ENCODE data around the gene LUC7L3.
"Not testable (repeated sequence)": the region's sequence is repeated elsewhere in the genome, so short reads cannot be mapped to it uniquely, and the experiment has no call there.

Gene LUC7L3

DNA sequence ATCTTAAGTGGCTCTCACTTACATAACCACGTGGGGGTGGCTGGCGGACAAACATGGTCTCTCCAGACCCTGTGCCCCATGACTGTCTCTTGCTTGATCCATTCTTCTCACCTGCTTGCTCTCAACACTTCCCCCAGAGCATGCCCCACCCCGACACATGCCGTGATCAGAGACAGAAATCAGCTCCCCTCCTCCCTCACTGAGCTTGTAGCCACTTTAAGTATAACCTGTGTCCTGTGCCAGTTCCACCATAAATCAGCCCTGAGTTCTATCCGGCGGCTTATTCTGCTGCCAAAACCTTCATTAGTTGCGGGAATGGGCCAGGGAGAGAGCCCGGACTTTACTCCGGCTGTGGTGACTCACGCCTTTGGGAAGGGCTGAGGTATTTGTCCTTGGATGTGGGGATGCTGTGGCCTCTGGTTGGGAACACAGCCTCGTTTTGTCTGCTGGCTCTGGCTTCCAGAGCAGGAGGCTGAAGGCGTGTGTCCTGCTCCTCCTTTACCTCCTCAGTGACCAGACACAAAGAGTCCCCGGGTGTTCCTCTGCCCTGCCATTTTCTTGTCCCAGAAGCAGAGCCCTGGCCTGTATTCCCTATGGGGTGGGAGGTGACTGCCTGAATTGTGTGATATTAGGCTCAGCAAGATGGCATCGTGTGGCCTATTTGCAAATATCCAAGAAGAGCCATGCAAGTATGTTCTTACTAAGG is 32.8 kb upstream of the LUC7L3 start:
- no peak for DNase-seq

DNA sequence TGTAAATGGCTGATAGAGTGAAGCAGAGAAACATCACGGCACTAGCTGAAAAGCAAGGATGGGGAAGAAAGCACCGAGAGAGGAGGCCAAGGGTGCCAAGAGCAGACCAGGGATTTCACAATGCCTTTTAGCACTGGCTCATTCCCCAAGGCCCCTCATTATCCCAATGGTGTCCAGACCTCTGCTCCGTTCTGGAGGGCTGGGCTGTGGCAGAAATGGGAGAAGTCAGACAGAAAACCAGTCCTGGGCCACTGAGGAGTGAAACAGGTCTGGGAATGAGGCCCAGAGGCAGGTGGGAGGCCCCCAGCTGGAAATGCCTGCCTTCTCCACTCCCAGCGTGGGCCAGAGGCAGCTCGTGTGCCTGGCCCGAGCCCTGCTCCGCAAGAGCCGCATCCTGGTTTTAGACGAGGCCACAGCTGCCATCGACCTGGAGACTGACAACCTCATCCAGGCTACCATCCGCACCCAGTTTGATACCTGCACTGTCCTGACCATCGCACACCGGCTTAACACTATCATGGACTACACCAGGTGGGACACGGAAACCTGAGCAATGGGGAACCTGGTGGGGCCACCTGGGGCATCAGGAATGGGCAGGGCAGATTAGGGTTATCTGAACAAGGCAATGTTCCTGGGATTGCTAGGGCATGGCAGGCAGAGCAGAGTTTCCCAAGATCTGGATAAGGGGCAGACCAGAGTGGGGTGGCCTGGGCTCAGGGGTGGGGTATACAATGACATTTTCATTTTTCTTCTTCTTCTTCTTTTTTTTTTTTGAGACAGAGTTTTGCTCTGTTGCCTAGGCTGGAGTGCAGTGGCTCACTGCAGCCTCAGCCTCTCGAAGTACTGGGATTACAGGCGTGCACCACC is 32.0 kb upstream of the LUC7L3 start:
- no peak for DNase-seq

GRCh38 chr17:50688245-50688644 is 31.2 kb upstream of the LUC7L3 start:
- no peak for DNase-seq

DNA sequence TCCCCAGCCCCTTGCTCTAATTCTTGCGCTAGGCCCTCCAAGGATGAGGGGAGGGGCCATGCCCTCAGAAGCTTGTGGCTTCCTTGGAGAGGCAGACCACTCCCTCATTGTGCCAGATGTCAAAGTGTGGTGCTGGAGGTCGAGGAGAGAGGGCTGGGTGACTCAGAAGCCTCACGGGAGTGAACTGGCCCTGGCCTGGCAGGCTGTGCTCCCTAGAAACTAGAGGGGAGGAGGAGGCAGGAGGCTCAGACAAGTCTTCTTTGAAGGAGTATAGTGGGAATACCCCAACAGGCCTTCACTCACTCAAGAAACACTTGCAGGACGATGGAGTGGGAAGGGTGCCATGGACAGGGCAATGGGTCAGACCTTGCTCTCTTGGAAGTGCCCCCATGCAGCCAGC is 30.2 kb upstream of the LUC7L3 start:
- DNase-seq: no peak

- DNase-seq: no peak
Observed at GRCh38 chr17:50689956-50690886, 29.2 kb upstream of the LUC7L3 start.

DNA sequence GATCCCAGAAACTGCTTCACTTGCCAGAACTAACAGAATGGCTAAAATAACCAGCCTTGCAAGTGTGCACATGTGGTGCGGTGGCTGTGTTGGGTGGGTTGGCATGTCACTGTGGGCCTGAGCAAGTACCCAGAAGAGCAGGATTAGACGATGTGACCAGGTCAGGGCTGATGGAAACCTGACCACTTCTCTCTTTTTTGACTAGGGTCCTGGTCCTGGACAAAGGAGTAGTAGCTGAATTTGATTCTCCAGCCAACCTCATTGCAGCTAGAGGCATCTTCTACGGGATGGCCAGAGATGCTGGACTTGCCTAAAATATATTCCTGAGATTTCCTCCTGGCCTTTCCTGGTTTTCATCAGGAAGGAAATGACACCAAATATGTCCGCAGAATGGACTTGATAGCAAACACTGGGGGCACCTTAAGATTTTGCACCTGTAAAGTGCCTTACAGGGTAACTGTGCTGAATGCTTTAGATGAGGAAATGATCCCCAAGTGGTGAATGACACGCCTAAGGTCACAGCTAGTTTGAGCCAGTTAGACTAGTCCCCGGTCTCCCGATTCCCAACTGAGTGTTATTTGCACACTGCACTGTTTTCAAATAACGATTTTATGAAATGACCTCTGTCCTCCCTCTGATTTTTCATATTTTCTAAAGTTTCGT is 28.4 kb upstream of the LUC7L3 start:
- DNase-seq: no peak

- no peak for DNase-seq
Observed at GRCh38 chr17:50691550-50692447, 27.6 kb upstream of the LUC7L3 start.

GRCh38 chr17:50692448-50693035 is 26.9 kb upstream of the LUC7L3 start:
- no peak for DNase-seq

DNA sequence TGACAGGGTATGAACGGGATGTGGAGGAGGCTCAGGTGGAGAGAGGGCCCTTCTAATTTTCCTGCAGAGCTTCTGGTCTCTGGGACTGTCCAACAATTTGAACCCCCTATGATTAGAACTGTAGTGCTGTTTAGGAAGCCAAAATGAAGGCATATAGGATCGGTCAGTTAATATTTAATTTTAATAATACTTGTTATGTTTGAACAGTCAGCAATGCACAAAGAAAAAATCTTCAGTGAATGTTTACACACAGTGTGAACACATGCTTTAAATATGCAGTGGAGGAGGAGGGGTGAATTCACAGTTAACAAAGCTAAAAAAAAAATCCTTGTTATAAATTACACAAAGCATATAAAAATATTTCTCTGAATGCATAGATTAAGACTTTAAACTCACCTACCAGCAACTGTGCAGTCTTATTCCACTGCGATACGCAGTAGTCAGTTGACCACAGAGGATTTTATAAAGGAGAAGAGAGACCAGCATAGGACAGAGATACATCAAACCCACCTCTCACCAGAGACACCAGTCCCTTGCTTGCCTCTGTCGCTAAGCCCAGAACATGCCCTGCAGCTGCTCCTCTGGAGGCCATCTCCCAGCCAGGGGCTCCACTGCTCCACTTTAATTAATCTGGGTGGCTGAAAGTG is 26.2 kb upstream of the LUC7L3 start:
- DNase-seq: no peak

DNA sequence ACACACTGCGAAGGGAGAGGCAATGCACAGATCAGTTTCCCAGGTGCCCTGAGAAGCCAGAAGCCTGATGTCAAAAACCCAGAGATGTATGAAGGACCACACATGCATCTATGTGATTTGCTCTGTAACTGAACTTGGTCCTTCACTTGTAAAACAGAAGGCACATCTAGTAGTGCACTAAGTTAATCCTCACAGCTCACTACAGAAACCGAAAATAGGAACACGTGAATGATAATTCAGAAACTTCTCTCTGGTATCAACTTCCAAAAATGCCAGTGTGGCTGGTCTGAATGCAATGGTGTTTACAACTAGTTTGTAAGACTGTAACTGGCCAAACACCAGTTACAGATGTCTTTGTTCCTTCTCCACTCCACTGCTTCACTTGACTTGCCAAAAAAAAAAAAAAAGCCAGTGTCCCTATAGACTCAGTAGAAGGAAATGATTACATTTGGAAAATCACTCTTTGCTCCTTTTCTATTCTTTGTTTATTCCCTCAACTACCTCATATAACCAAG is 23.0 kb upstream of the LUC7L3 start:
- no peak for DNase-seq

DNA sequence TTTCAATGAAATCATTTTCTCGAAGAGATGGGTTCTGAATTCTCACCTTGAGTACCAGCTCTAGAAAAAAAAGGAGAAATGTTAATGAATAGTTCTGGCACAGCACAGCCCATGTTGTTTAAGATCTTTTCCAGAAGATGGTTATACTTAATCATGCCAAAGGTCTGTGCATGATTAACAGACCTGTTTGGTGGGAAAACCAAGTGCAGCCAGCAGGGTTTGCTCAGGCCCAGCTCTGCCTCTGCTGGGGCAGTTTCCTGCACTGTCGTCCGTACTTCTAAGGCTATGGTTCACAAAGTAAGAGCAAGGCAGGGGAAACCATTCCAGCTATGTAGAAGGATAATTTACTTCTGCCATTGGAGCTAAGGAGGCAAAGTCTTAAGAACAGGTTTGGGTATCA is 22.3 kb upstream of the LUC7L3 start:
- no peak for DNase-seq

DNA sequence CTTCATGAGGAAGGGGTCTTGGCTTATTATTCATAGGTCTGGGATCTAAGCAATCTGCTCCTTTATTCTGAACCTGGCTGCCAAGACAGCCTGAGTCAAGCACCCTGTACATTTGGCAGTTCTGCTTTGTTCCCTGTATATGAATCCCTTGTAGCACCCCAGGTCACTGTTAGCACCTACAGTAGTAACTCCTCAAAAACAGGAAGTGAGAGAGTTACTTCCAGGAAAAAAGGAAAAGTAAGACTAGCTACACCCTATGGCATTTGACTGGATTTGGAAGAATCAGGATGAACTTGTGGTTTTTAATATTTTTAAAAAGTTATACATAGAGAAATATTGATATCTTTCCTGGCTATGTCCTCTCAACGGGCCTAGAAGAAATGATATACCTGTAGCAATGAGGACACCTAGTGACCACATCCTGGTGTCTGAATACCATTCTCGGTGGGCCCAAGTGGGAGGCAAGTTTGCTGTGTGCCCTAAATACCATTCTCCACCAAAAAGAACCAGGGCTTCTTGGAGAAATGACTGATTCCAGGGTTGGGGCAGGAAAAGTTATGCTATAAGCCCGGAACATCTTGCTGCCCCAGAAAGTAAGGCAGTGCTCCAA is 21.6 kb upstream of the LUC7L3 start:
- DNase-seq: no peak

DNA sequence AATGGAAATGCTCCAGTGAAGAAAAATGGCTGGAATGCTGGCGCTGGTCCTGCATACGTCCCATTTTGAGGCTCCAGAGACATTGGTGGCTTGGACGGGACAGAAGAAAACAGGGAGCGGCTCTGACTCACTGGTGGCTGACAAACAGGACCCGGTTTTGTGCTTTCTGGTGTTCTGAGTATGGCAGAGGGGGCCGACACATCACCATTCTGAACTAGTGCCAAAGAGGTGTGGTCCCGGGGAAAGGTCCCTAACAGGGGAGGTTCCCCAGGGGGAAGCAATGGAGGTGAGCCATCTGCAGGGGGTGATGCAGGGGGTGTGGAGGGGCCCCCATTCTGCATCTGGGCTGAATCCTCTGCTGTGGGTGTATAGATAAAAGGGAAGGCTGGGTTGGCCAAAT is 20.0 kb upstream of the LUC7L3 start:
- DNase-seq: no peak

DNA sequence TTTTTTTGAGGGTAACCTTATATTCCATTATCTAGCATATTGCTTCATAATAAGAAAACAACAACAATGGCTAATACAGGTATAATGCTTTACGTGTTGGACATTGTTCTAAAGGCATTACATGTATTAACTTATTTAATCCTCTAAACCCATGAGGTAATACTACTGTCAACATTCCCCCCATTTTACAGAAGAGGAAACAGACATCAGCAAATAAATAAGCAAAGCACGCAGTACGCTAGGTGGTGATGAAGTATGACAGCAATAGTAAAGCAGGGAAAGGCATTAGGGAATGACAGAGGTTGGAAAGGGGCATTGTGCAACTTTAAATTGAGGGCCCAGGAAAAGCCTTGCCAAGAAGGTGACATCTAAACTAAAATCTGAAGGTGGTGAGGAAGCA is 16.2 kb upstream of the LUC7L3 start:
- DNase-seq: no peak

GRCh38 chr17:50707289-50708049 is 11.9 kb upstream of the LUC7L3 start, which contains the start of gene ANKRD40:
ANKRD40 (minus strand) TSS chr17:50707914; CDS start chr17:50707654, 260 bp downstream.
- peak; percentile 92 for DNase-seq

- peak; percentile 24 for DNase-seq
Observed at GRCh38 chr17:50708050-50709000, 11.1 kb upstream of the LUC7L3 start.

- not testable (repeated sequence) for DNase-seq
Observed at GRCh38 chr17:50709053-50709452, 10.3 kb upstream of the LUC7L3 start.

DNA sequence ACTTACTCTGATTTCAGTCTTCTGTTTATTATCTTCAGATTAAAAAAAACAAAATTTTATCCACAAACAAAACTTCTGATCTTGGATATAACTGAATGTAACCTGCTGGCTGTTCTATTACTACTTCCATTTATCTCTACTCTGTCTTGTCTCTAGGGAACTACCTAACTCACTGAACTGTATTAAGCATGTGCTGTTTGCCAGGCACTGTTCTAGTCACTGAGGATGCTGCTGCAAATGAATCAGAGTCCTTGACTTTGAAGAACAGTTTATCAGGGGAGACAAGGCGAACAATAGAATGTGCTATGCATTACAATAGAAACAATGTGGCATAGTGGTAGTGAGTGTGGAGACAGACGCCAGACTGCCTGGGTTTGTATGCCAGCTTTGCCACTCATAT is 9.4 kb upstream of the LUC7L3 start:
- DNase-seq: no peak
